Dermis microvascular lymphatic vessel endothelial cell (primary cell): ENCODE measurements around the gene CILP2. TPM values are rescaled to one million over a fixed set of nuclear protein-coding genes. Genes with fewer than 3 reads are reported as not detected.

Source experiments
- DNase-seq, 2 donors: peaks; one replicate each; pipeline versions ENCODE4 v3.0.0 to v3.0.0-alpha.2; 2010; ENCODE audit warnings: low read depth in 2 of 2
- total RNA-seq: library from RNA; depleted of rRNA; stranded (reverse); fragments of >200 nt; gene quantifications from 2 replicates; pipeline ENCODE4 v1.2.1, GENCODE V29; 2014

CILP2 gene
- total RNA-seq, 1 donor from 2014 or later, result under 0.01 TPM

- DNase-seq, result no peak
Observed at GRCh38 chr19:19562665-19563347, 24.7 kb downstream of the CILP2 start.

- no peak for DNase-seq
Observed at GRCh38 chr19:19563348-19563848, 25.3 kb downstream of the CILP2 start.

GRCh38 chr19:19566306-19566705, 28.2 kb downstream of the CILP2 start:
- DNase-seq, result no peak

- no peak for DNase-seq
Observed at GRCh38 chr19:19567391-19567790, 29.3 kb downstream of the CILP2 start.

GRCh38 chr19:19568802-19569756, 31.0 kb downstream of the CILP2 start:
- DNase-seq, result no peak

- no peak for DNase-seq
Observed at GRCh38 chr19:19570571-19570970, 32.5 kb downstream of the CILP2 start.

- no peak for DNase-seq
Observed at GRCh38 chr19:19571071-19571786, 33.2 kb downstream of the CILP2 start.

GRCh38 chr19:19575411-19575810, 37.3 kb downstream of the CILP2 start:
- no peak for DNase-seq

- DNase-seq, result no peak
Observed at GRCh38 chr19:19578252-19578651, 40.2 kb downstream of the CILP2 start.

- no peak for DNase-seq
Observed at GRCh38 chr19:19579533-19580361, 41.7 kb downstream of the CILP2 start.

GRCh38 chr19:19580418-19580817, 42.4 kb downstream of the CILP2 start:
- no peak for DNase-seq

- no peak for DNase-seq
Observed at GRCh38 chr19:19581391-19581790, 43.3 kb downstream of the CILP2 start.

- DNase-seq, result no peak
Observed at GRCh38 chr19:19582471-19582870, 44.4 kb downstream of the CILP2 start.

GRCh38 chr19:19584356-19584755, 46.3 kb downstream of the CILP2 start:
- no peak for DNase-seq

GRCh38 chr19:19587771-19588170, 49.7 kb downstream of the CILP2 start:
- no peak for DNase-seq

GRCh38 chr19:19588546-19588945, 50.5 kb downstream of the CILP2 start:
- no peak for DNase-seq

- DNase-seq, result no peak
Observed at GRCh38 chr19:19591133-19591825, 53.2 kb downstream of the CILP2 start.

- DNase-seq, result no peak
Observed at GRCh38 chr19:19592690-19593089, 54.6 kb downstream of the CILP2 start.

GRCh38 chr19:19594381-19594780, 56.3 kb downstream of the CILP2 start:
- DNase-seq, result no peak

- DNase-seq, result no peak
Observed at GRCh38 chr19:19595171-19595701, 57.2 kb downstream of the CILP2 start.
